ENCODE results near the gene PGD.
"Not testable (repeated sequence)": the region's sequence is repeated elsewhere in the genome, so short reads cannot be mapped to it uniquely, and the experiment has no call there.

PGD gene

GRCh38 chr1:10401281-10401680, 2.4 kb downstream of the PGD start:
- Histone ChIP-seq H3K27me3 (ENCODE audit: control insufficient read depth in 1 of 2, insufficient read depth in 2 of 2, low read length in 2 of 2) (no peaks in the 10 kb centered on the region), H3K9me3 (ENCODE audit: low read length) (no peaks in the 10 kb centered on the region), H3K4me1 (ENCODE audit: insufficient read depth, low read length) (peaks cover 12% of the 10 kb centered on the region), H3K9ac (ENCODE audit: low read length) (no peak overlapping the region), H3K4me3 (ENCODE audit: low read depth in 1 of 2, low read length in 2 of 2) (no peak overlapping the region), H3K36me3 (ENCODE audit: insufficient read depth, low read length) (peaks cover 22% of the 10 kb centered on the region), H3K27ac (ENCODE audit: low read depth, low read length) (no peak overlapping the region)

GRCh38 chr1:10402729-10403274, 3.9 kb downstream of the PGD start:
- H3K27ac ChIP-seq (ENCODE audit: low read depth, low read length) = no peak overlapping the region
- H3K4me1 ChIP-seq (ENCODE audit: insufficient read depth, low read length) = peaks cover 12% of the 10 kb centered on the region
- H3K9me3 ChIP-seq (ENCODE audit: low read length) = no peaks in the 10 kb centered on the region
- no peak overlapping the region for H3K9ac ChIP-seq (ENCODE audit: low read length)
- peaks cover 31% of the 10 kb centered on the region for H3K36me3 ChIP-seq (ENCODE audit: insufficient read depth, low read length)
- no peaks in the 10 kb centered on the region for H3K27me3 ChIP-seq (ENCODE audit: control insufficient read depth in 1 of 2, insufficient read depth in 2 of 2, low read length in 2 of 2)
- no peak overlapping the region for H3K4me3 ChIP-seq (ENCODE audit: low read depth in 1 of 2, low read length in 2 of 2)

GRCh38 chr1:10407201-10407600, 8.3 kb downstream of the PGD start:
- Histone ChIP-seq H3K9ac (ENCODE audit: low read length) (no peak overlapping the region), H3K36me3 (ENCODE audit: insufficient read depth, low read length) (peaks cover 67% of the 10 kb centered on the region), H3K4me1 (ENCODE audit: insufficient read depth, low read length) (no peaks in the 10 kb centered on the region), H3K4me3 (ENCODE audit: low read depth in 1 of 2, low read length in 2 of 2) (no peak overlapping the region), H3K27me3 (ENCODE audit: control insufficient read depth in 1 of 2, insufficient read depth in 2 of 2, low read length in 2 of 2) (no peaks in the 10 kb centered on the region), H3K9me3 (ENCODE audit: low read length) (no peaks in the 10 kb centered on the region), H3K27ac (ENCODE audit: low read depth, low read length) (no peak overlapping the region)

GRCh38 chr1:10415211-10415930, 16.5 kb downstream of the PGD start:
- peaks cover 59% of the 10 kb centered on the region for H3K36me3 ChIP-seq (ENCODE audit: insufficient read depth, low read length)
- no peak overlapping the region for H3K9ac ChIP-seq (ENCODE audit: low read length)
- H3K27ac ChIP-seq (ENCODE audit: low read depth, low read length) = no peak overlapping the region
- H3K4me1 ChIP-seq (ENCODE audit: insufficient read depth, low read length) = no peaks in the 10 kb centered on the region
- no peak overlapping the region for H3K4me3 ChIP-seq (ENCODE audit: low read depth in 1 of 2, low read length in 2 of 2)
- no peaks in the 10 kb centered on the region for H3K9me3 ChIP-seq (ENCODE audit: low read length)
- no peaks in the 10 kb centered on the region for H3K27me3 ChIP-seq (ENCODE audit: control insufficient read depth in 1 of 2, insufficient read depth in 2 of 2, low read length in 2 of 2)

- H3K4me1 ChIP-seq (ENCODE audit: insufficient read depth, low read length); H3K27me3 ChIP-seq (ENCODE audit: control insufficient read depth in 1 of 2, insufficient read depth in 2 of 2, low read length in 2 of 2); H3K4me3 ChIP-seq (ENCODE audit: low read depth in 1 of 2, low read length in 2 of 2); H3K9ac ChIP-seq (ENCODE audit: low read length); H3K9me3 ChIP-seq (ENCODE audit: low read length); H3K27ac ChIP-seq (ENCODE audit: low read depth, low read length): not testable (repeated sequence)
- H3K36me3 ChIP-seq (ENCODE audit: insufficient read depth, low read length) = peaks cover 61% of the 10 kb centered on the region
Measured at GRCh38 chr1:10415967-10416366, 17.1 kb downstream of the PGD start.

DNA sequence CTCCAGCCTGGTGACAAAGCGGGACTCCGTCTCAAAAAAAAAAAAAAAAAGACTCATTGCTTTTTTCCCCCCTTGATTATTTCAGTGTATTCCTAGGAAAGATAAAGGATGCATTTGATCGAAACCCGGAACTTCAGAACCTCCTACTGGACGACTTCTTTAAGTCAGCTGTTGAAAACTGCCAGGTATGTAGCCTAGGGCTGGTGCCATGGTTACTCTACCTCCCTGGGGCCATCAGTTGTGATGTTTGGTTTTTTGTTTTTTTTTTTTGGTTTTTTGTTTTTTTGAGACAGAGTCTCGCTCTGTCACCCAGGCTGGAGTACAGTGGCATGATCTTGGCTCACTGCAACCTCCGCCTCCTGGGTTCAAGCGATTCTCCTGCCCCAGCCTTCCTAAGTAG, 19.9 kb downstream of the PGD start:
- H3K4me3 ChIP-seq (ENCODE audit: low read depth in 1 of 2, low read length in 2 of 2); H3K27ac ChIP-seq (ENCODE audit: low read depth, low read length); H3K9me3 ChIP-seq (ENCODE audit: low read length); H3K9ac ChIP-seq (ENCODE audit: low read length); H3K27me3 ChIP-seq (ENCODE audit: control insufficient read depth in 1 of 2, insufficient read depth in 2 of 2, low read length in 2 of 2); H3K4me1 ChIP-seq (ENCODE audit: insufficient read depth, low read length): not testable (repeated sequence)
- peaks cover 38% of the 10 kb centered on the region for H3K36me3 ChIP-seq (ENCODE audit: insufficient read depth, low read length)

GRCh38 chr1:10419351-10419750, 20.5 kb downstream of the PGD start:
- no peaks in the 10 kb centered on the region for H3K27me3 ChIP-seq (ENCODE audit: control insufficient read depth in 1 of 2, insufficient read depth in 2 of 2, low read length in 2 of 2)
- peaks cover 38% of the 10 kb centered on the region for H3K36me3 ChIP-seq (ENCODE audit: insufficient read depth, low read length)
- no peak overlapping the region for H3K27ac ChIP-seq (ENCODE audit: low read depth, low read length)
- H3K9me3 ChIP-seq (ENCODE audit: low read length) = no peaks in the 10 kb centered on the region
- no peak overlapping the region for H3K9ac ChIP-seq (ENCODE audit: low read length)
- peaks cover 2% of the 10 kb centered on the region for H3K4me1 ChIP-seq (ENCODE audit: insufficient read depth, low read length)
- no peak overlapping the region for H3K4me3 ChIP-seq (ENCODE audit: low read depth in 1 of 2, low read length in 2 of 2)

GRCh38 chr1:10421637-10422036, 22.8 kb downstream of the PGD start:
- Histone ChIP-seq H3K9ac (ENCODE audit: low read length) (no peak overlapping the region), H3K27me3 (ENCODE audit: control insufficient read depth in 1 of 2, insufficient read depth in 2 of 2, low read length in 2 of 2) (no peaks in the 10 kb centered on the region), H3K9me3 (ENCODE audit: low read length) (no peaks in the 10 kb centered on the region), H3K4me1 (ENCODE audit: insufficient read depth, low read length) (peaks cover 3% of the 10 kb centered on the region), H3K4me3 (ENCODE audit: low read depth in 1 of 2, low read length in 2 of 2) (no peak overlapping the region), H3K27ac (ENCODE audit: low read depth, low read length) (no peak overlapping the region), H3K36me3 (ENCODE audit: insufficient read depth, low read length) (peaks cover 30% of the 10 kb centered on the region)

DNA sequence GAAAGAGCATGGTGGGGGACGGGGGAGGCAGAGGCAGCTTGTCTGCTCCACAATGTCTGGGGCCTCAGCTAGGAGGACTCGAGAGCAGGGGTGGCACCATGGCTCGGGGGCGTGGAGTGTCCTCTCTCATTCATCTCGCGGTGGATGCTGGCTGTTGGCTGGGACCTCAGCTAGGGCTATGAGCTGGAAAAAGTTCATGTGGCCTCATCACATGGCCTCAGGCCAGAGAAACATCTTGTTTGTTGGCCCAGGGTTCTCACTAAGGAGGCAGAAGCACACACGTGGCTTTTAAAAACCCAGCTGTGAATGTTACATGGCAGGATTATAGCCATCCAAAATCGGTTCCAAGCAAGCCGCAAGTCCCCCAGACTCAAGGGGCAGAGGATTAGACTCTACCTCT, 25.2 kb downstream of the PGD start:
- H3K27ac ChIP-seq (ENCODE audit: low read depth, low read length) = no peak overlapping the region
- H3K4me1 ChIP-seq (ENCODE audit: insufficient read depth, low read length) = peaks cover 3% of the 10 kb centered on the region
- H3K9ac ChIP-seq (ENCODE audit: low read length) = no peak overlapping the region

DNA sequence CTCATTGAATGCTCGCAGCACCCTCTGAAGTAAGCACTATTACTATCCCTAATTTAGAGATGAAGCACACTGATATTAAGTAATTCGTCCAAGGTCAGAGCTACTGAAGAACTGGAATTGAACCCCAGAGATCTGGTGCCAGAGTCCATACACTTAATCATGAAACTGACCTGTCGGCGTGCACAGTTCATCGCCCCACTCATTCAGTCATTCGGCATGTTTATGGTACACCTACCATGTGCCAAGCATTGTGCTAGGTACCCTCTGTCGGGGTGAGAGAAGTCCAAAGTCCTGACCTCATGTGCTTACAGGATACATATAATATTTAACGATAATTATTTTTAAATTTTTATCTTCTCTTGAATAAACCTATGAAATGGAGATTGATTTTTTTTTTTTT, 25.8 kb downstream of the PGD start:
- H3K9ac ChIP-seq (ENCODE audit: low read length) = no peak overlapping the region
- no peak overlapping the region for H3K27ac ChIP-seq (ENCODE audit: low read depth, low read length)
- no peaks in the 10 kb centered on the region for H3K27me3 ChIP-seq (ENCODE audit: control insufficient read depth in 1 of 2, insufficient read depth in 2 of 2, low read length in 2 of 2)
- no peak overlapping the region for H3K4me3 ChIP-seq (ENCODE audit: low read depth in 1 of 2, low read length in 2 of 2)
- peaks cover 3% of the 10 kb centered on the region for H3K4me1 ChIP-seq (ENCODE audit: insufficient read depth, low read length)
- peaks cover 13% of the 10 kb centered on the region for H3K36me3 ChIP-seq (ENCODE audit: insufficient read depth, low read length)
- no peaks in the 10 kb centered on the region for H3K9me3 ChIP-seq (ENCODE audit: low read length)

More for the DNA sequence above, 25.2 kb downstream of the PGD start:
- no peak overlapping the region for H3K4me3 ChIP-seq (ENCODE audit: low read depth in 1 of 2, low read length in 2 of 2)
- no peaks in the 10 kb centered on the region for H3K27me3 ChIP-seq (ENCODE audit: control insufficient read depth in 1 of 2, insufficient read depth in 2 of 2, low read length in 2 of 2)
- H3K36me3 ChIP-seq (ENCODE audit: insufficient read depth, low read length) = peaks cover 18% of the 10 kb centered on the region
- H3K9me3 ChIP-seq (ENCODE audit: low read length) = no peaks in the 10 kb centered on the region

GRCh38 chr1:10425826-10426534, 27.1 kb downstream of the PGD start:
- not testable (repeated sequence) for H3K4me3 ChIP-seq (ENCODE audit: low read depth in 1 of 2, low read length in 2 of 2); H3K9ac ChIP-seq (ENCODE audit: low read length); H3K4me1 ChIP-seq (ENCODE audit: insufficient read depth, low read length); H3K9me3 ChIP-seq (ENCODE audit: low read length); H3K36me3 ChIP-seq (ENCODE audit: insufficient read depth, low read length); H3K27ac ChIP-seq (ENCODE audit: low read depth, low read length); H3K27me3 ChIP-seq (ENCODE audit: control insufficient read depth in 1 of 2, insufficient read depth in 2 of 2, low read length in 2 of 2)

DNA sequence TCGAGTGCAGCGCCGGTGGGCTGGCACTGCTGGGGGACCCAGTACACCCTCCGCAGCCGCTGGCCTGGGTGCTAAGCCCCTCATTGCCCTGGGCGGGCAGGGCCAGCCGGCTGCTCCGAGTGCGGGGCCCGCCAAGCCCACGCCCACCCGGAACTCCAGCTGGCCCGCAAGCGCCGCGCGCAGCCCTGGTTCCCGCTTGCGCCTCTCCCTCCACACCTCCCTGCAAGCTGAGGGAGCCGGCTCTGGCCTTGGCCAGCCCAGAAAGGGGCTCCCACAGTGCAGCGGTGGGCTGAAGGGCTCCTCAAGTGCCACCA, 27.6 kb downstream of the PGD start:
- H3K9ac ChIP-seq (ENCODE audit: low read length); H3K36me3 ChIP-seq (ENCODE audit: insufficient read depth, low read length); H3K4me3 ChIP-seq (ENCODE audit: low read depth in 1 of 2, low read length in 2 of 2); H3K27me3 ChIP-seq (ENCODE audit: control insufficient read depth in 1 of 2, insufficient read depth in 2 of 2, low read length in 2 of 2); H3K27ac ChIP-seq (ENCODE audit: low read depth, low read length); H3K9me3 ChIP-seq (ENCODE audit: low read length); H3K4me1 ChIP-seq (ENCODE audit: insufficient read depth, low read length): not testable (repeated sequence)
